Prostate gland (tissue), 2 donors: ENCODE data around the gene RPS6KA3. TPM values are rescaled to one million over a fixed set of nuclear protein-coding genes. Genes with fewer than 3 reads are reported as not detected.
"Not testable (repeated sequence)": the region's sequence is repeated elsewhere in the genome, so short reads cannot be mapped to it uniquely, and the experiment has no call there.

Experiments
- DNase-seq: peaks from one replicate; pipeline ENCODE4 v3.0.0-alpha.2; 2019; ENCODE audit warnings: low spot score
- H3K27ac ChIP-seq, 2 donors: fragments of 200-600 bp; sonication (generic); 2 replicates each; pipeline ENCODE4 v1.5.1; 2017 to 2019
- H3K27me3 ChIP-seq: fragments of 200-600 bp; sonication (generic); replicated peaks from 2 replicates; pipeline ENCODE4 v1.5.1; 2019; ENCODE audit not compliant: insufficient read depth
- H3K36me3 ChIP-seq, 2 donors: fragments of 200-600 bp; sonication (generic); 1 replicate in 1 of 2; 2 replicates in 1 of 2; pipeline versions ENCODE4 v1.5.1 to v1.8.1; 2017 to 2019
- H3K4me1 ChIP-seq: fragments of 200-600 bp; sonication (generic); replicated peaks from 2 replicates; pipeline ENCODE4 v1.5.1; 2019
- H3K4me3 ChIP-seq, 2 donors: fragments of 200-600 bp; sonication (generic); 2 replicates each; pipeline ENCODE4 v1.5.1; 2017 to 2019
- H3K9me3 ChIP-seq: fragments of 200-600 bp; sonication (generic); 2 replicates; pipeline ENCODE4 v1.5.1; 2017
- CTCF ChIP-seq, 4 experiments: fragments of 200-600 bp in 2 of 4; fragments of 450-650 bp in 2 of 4; sonication (generic) in 2 of 4; IDR thresholded peaks; 1 replicate in 3 of 4; 2 replicates in 1 of 4; pipeline ENCODE4 v1.5.1; 2016 to 2019; ENCODE audit warnings: antibody characterized with exemption in 4 of 4, mild to moderate bottlenecking in 2 of 4, moderate library complexity in 2 of 4
- POLR2A ChIP-seq: fragments of 450-650 bp; IDR thresholded peaks from one replicate; pipeline ENCODE4 v1.6.1; 2016; ENCODE audit warnings: antibody characterized with exemption, mild to moderate bottlenecking
- POLR2AphosphoS5 ChIP-seq: sonication (generic); formaldehyde crosslinking; IDR thresholded peaks from one replicate; pipeline ENCODE4 v1.6.1; 2017; ENCODE audit warnings: antibody characterized with exemption
- WGBS: methylation state at CpG from one replicate; pipeline ENCODE4 v1.1.5; 2018; 5-methylcytosine and 5-hydroxymethylcytosine counted together
- intact Hi-C: fragments of 100-400 bp; cut with DNase I; formaldehyde crosslinking; loops from one replicate; pipeline ENCODE4 v1.14.2; 2022
- total RNA-seq, 2 donors: library from RNA; depleted of rRNA; stranded (reverse); fragments of >200 nt; gene quantifications; one replicate each; pipeline ENCODE4 v1.1.0, GENCODE V29; 2016

RPS6KA3 gene
- total RNA-seq, 2 donors from 2014 or later: 19.8 to 52.8 TPM

GRCh38 chrX:20132666-20133065 lies 134.0 kb downstream of the RPS6KA3 start:
- TF ChIP-seq POLR2AphosphoS5 (no peak), CTCF (IDR thresholded peaks at IDR 0.05) (no peak), POLR2A (no peak)
- H3K27me3 ChIP-seq: no peaks in the 10 kb centered on the region
- 80% methylated on average over 1 of the region's 1 CpG for WGBS
- H3K4me3 ChIP-seq: no peak overlapping the region
- H3K4me1 ChIP-seq: no peaks in the 10 kb centered on the region
- no peaks in the 10 kb centered on the region for H3K9me3 ChIP-seq
- no peaks in the 10 kb centered on the region for H3K36me3 ChIP-seq
- H3K27ac ChIP-seq: no peak overlapping the region
- intact Hi-C loops: loop anchor here (10.0 kb wide), 1 partner anchor 228 kb away; no protein-coding TSS in a partner anchor
- no peak for DNase-seq

GRCh38 chrX:20130357-20130756 lies 136.4 kb downstream of the RPS6KA3 start:
- intact Hi-C loops: loop anchor here (10.0 kb wide), 1 partner anchor 226 kb away; no protein-coding TSS in a partner anchor
- Histone ChIP-seq H3K4me1 (no peaks in the 10 kb centered on the region), H3K9me3 (no peaks in the 10 kb centered on the region), H3K36me3 (no peaks in the 10 kb centered on the region), H3K4me3 (no peak overlapping the region), H3K27ac (no peak overlapping the region), H3K27me3 (no peaks in the 10 kb centered on the region)
- DNase-seq: no peak
- 88% methylated on average over 1 of the region's 1 CpG for WGBS
- TF ChIP-seq CTCF (IDR thresholded peaks at IDR 0.05) (no peak), POLR2AphosphoS5 (no peak), POLR2A (no peak)

- intact Hi-C loops: no loop called here
- no peak for DNase-seq
- H3K36me3 ChIP-seq: no peaks in the 10 kb centered on the region
- no peaks in the 10 kb centered on the region for H3K27me3 ChIP-seq
- 61% methylated on average over 1 of the region's 1 CpG for WGBS
- H3K9me3 ChIP-seq: no peaks in the 10 kb centered on the region
- no peak overlapping the region for H3K4me3 ChIP-seq
- H3K4me1 ChIP-seq: no peaks in the 10 kb centered on the region
- TF ChIP-seq CTCF (IDR thresholded peaks at IDR 0.05) (no peak), POLR2A (no peak), POLR2AphosphoS5 (no peak)
- H3K27ac ChIP-seq: no peak overlapping the region
Observed at GRCh38 chrX:20129547-20129946, 137.2 kb downstream of the RPS6KA3 start.

GRCh38 chrX:20128670-20129069 lies 138.0 kb downstream of the RPS6KA3 start:
- Histone ChIP-seq H3K4me3 (no peak overlapping the region), H3K4me1 (no peaks in the 10 kb centered on the region), H3K27ac (no peak overlapping the region), H3K27me3 (no peaks in the 10 kb centered on the region), H3K36me3 (no peaks in the 10 kb centered on the region), H3K9me3 (no peaks in the 10 kb centered on the region)
- DNase-seq: no peak
- 39% methylated on average over 4 of the region's 4 CpGs for WGBS
- no peak for TF ChIP-seq POLR2AphosphoS5
- no peak for TF ChIP-seq CTCF (IDR thresholded peaks at IDR 0.05)
- no peak for TF ChIP-seq POLR2A
- intact Hi-C loops: no loop called here

- H3K27me3 ChIP-seq, H3K4me1 ChIP-seq, H3K9me3 ChIP-seq, H3K36me3 ChIP-seq, H3K4me3 ChIP-seq, intact Hi-C loops, H3K27ac ChIP-seq, DNase-seq: not testable (repeated sequence)
- WGBS: 0% methylated on average over 2 of the region's 3 CpGs
Observed at GRCh38 chrX:20127440-20127839, 139.3 kb downstream of the RPS6KA3 start.

- H3K4me1 ChIP-seq, intact Hi-C loops, H3K9me3 ChIP-seq, H3K36me3 ChIP-seq, H3K27me3 ChIP-seq, DNase-seq, H3K27ac ChIP-seq, H3K4me3 ChIP-seq: not testable (repeated sequence)
- 20% methylated on average over 1 of the region's 1 CpG for WGBS
Observed at GRCh38 chrX:20126833-20127232, 139.9 kb downstream of the RPS6KA3 start.
